ENCODE results near the gene COL6A1.

COL6A1 gene

GRCh38 chr21:46008893-46009621 lies 27.5 kb downstream of the COL6A1 start:
- Histone ChIP-seq H3K4me3 (ENCODE audit: low read length) (no peak overlapping the region), H3K4me2 (ENCODE audit: low read length) (no peak overlapping the region), H3K4me1 (ENCODE audit: control insufficient read depth, insufficient read depth, low read length) (no peaks in the 10 kb centered on the region), H3K9me3 (replicated peaks; ENCODE audit: low read length) (no peaks in the 10 kb centered on the region), H3K36me3 (ENCODE audit: insufficient read depth, low read length) (peaks cover 3% of the 10 kb centered on the region), H3K27me3 (ENCODE audit: control insufficient read depth, insufficient read depth, low read length) (no peaks in the 10 kb centered on the region), H3K9ac (ENCODE audit: low read depth, low read length) (no peak overlapping the region)

- Histone ChIP-seq H3K27me3 (ENCODE audit: control insufficient read depth, insufficient read depth, low read length) (no peaks in the 10 kb centered on the region), H3K4me1 (ENCODE audit: control insufficient read depth, insufficient read depth, low read length) (no peaks in the 10 kb centered on the region), H3K4me2 (ENCODE audit: low read length) (no peak overlapping the region), H3K36me3 (ENCODE audit: insufficient read depth, low read length) (no peaks in the 10 kb centered on the region), H3K9me3 (replicated peaks; ENCODE audit: low read length) (no peaks in the 10 kb centered on the region), H3K4me3 (ENCODE audit: low read length) (no peak overlapping the region), H3K9ac (ENCODE audit: low read depth, low read length) (no peak overlapping the region)
Observed at GRCh38 chr21:46009951-46010705, 28.6 kb downstream of the COL6A1 start.

- no peak overlapping the region for H3K4me3 ChIP-seq (ENCODE audit: low read length)
- H3K4me2 ChIP-seq (ENCODE audit: low read length), result no peak overlapping the region
- H3K9ac ChIP-seq (ENCODE audit: low read depth, low read length), result no peak overlapping the region
Observed at GRCh38 chr21:46011267-46011967, 29.8 kb downstream of the COL6A1 start.

GRCh38 chr21:46012154-46012553 lies 30.6 kb downstream of the COL6A1 start:
- Histone ChIP-seq H3K4me2 (ENCODE audit: low read length) (no peak overlapping the region), H3K9me3 (replicated peaks; ENCODE audit: low read length) (no peaks in the 10 kb centered on the region), H3K4me3 (ENCODE audit: low read length) (no peak overlapping the region), H3K4me1 (ENCODE audit: control insufficient read depth, insufficient read depth, low read length) (no peaks in the 10 kb centered on the region), H3K27me3 (ENCODE audit: control insufficient read depth, insufficient read depth, low read length) (no peaks in the 10 kb centered on the region), H3K36me3 (ENCODE audit: insufficient read depth, low read length) (no peaks in the 10 kb centered on the region), H3K9ac (ENCODE audit: low read depth, low read length) (no peak overlapping the region)

More at GRCh38 chr21:46011267-46011967, 29.8 kb downstream of the COL6A1 start:
- Histone ChIP-seq H3K9me3 (replicated peaks; ENCODE audit: low read length) (no peaks in the 10 kb centered on the region), H3K36me3 (ENCODE audit: insufficient read depth, low read length) (no peaks in the 10 kb centered on the region), H3K4me1 (ENCODE audit: control insufficient read depth, insufficient read depth, low read length) (no peaks in the 10 kb centered on the region), H3K27me3 (ENCODE audit: control insufficient read depth, insufficient read depth, low read length) (no peaks in the 10 kb centered on the region)

GRCh38 chr21:46014828-46015227 lies 33.3 kb downstream of the COL6A1 start:
- Histone ChIP-seq H3K9ac (ENCODE audit: low read depth, low read length) (no peak overlapping the region), H3K4me3 (ENCODE audit: low read length) (no peak overlapping the region), H3K27me3 (ENCODE audit: control insufficient read depth, insufficient read depth, low read length) (no peaks in the 10 kb centered on the region), H3K4me2 (ENCODE audit: low read length) (no peak overlapping the region), H3K36me3 (ENCODE audit: insufficient read depth, low read length) (no peaks in the 10 kb centered on the region), H3K4me1 (ENCODE audit: control insufficient read depth, insufficient read depth, low read length) (no peaks in the 10 kb centered on the region), H3K9me3 (replicated peaks; ENCODE audit: low read length) (no peaks in the 10 kb centered on the region)

- no peaks in the 10 kb centered on the region for H3K36me3 ChIP-seq (ENCODE audit: insufficient read depth, low read length)
- no peaks in the 10 kb centered on the region for H3K27me3 ChIP-seq (ENCODE audit: control insufficient read depth, insufficient read depth, low read length)
- H3K9me3 ChIP-seq (replicated peaks; ENCODE audit: low read length), result no peaks in the 10 kb centered on the region
- no peak overlapping the region for H3K9ac ChIP-seq (ENCODE audit: low read depth, low read length)
- H3K4me3 ChIP-seq (ENCODE audit: low read length), result no peak overlapping the region
- H3K4me1 ChIP-seq (ENCODE audit: control insufficient read depth, insufficient read depth, low read length), result no peaks in the 10 kb centered on the region
- H3K4me2 ChIP-seq (ENCODE audit: low read length), result no peak overlapping the region
Observed at GRCh38 chr21:46017148-46017547, 35.6 kb downstream of the COL6A1 start.

- no peaks in the 10 kb centered on the region for H3K4me1 ChIP-seq (ENCODE audit: control insufficient read depth, insufficient read depth, low read length)
- H3K4me3 ChIP-seq (ENCODE audit: low read length), result no peak overlapping the region
- H3K36me3 ChIP-seq (ENCODE audit: insufficient read depth, low read length), result no peaks in the 10 kb centered on the region
- no peak overlapping the region for H3K9ac ChIP-seq (ENCODE audit: low read depth, low read length)
- no peak overlapping the region for H3K4me2 ChIP-seq (ENCODE audit: low read length)
- H3K9me3 ChIP-seq (replicated peaks; ENCODE audit: low read length), result no peaks in the 10 kb centered on the region
- no peaks in the 10 kb centered on the region for H3K27me3 ChIP-seq (ENCODE audit: control insufficient read depth, insufficient read depth, low read length)
Observed at GRCh38 chr21:46017695-46018094, 36.1 kb downstream of the COL6A1 start.

GRCh38 chr21:46018615-46019014 lies 37.0 kb downstream of the COL6A1 start:
- Histone ChIP-seq H3K27me3 (ENCODE audit: control insufficient read depth, insufficient read depth, low read length) (no peaks in the 10 kb centered on the region), H3K4me2 (ENCODE audit: low read length) (no peak overlapping the region), H3K9me3 (replicated peaks; ENCODE audit: low read length) (no peaks in the 10 kb centered on the region), H3K36me3 (ENCODE audit: insufficient read depth, low read length) (no peaks in the 10 kb centered on the region), H3K4me3 (ENCODE audit: low read length) (no peak overlapping the region), H3K4me1 (ENCODE audit: control insufficient read depth, insufficient read depth, low read length) (no peaks in the 10 kb centered on the region), H3K9ac (ENCODE audit: low read depth, low read length) (no peak overlapping the region)

GRCh38 chr21:46020581-46020980 lies 39.0 kb downstream of the COL6A1 start:
- Histone ChIP-seq H3K4me2 (ENCODE audit: low read length) (no peak overlapping the region), H3K4me1 (ENCODE audit: control insufficient read depth, insufficient read depth, low read length) (peaks cover 5% of the 10 kb centered on the region), H3K27me3 (ENCODE audit: control insufficient read depth, insufficient read depth, low read length) (no peaks in the 10 kb centered on the region), H3K9me3 (replicated peaks; ENCODE audit: low read length) (no peaks in the 10 kb centered on the region), H3K36me3 (ENCODE audit: insufficient read depth, low read length) (no peaks in the 10 kb centered on the region), H3K4me3 (ENCODE audit: low read length) (no peak overlapping the region), H3K9ac (ENCODE audit: low read depth, low read length) (no peak overlapping the region)

- no peaks in the 10 kb centered on the region for H3K9me3 ChIP-seq (replicated peaks; ENCODE audit: low read length)
- no peak overlapping the region for H3K4me3 ChIP-seq (ENCODE audit: low read length)
- H3K4me1 ChIP-seq (ENCODE audit: control insufficient read depth, insufficient read depth, low read length), result peaks cover 5% of the 10 kb centered on the region
- H3K4me2 ChIP-seq (ENCODE audit: low read length), result no peak overlapping the region
- H3K27me3 ChIP-seq (ENCODE audit: control insufficient read depth, insufficient read depth, low read length), result no peaks in the 10 kb centered on the region
- H3K9ac ChIP-seq (ENCODE audit: low read depth, low read length), result no peak overlapping the region
- H3K36me3 ChIP-seq (ENCODE audit: insufficient read depth, low read length), result no peaks in the 10 kb centered on the region
Observed at GRCh38 chr21:46021398-46021797, 39.8 kb downstream of the COL6A1 start.

- H3K9me3 ChIP-seq (replicated peaks; ENCODE audit: low read length), result no peaks in the 10 kb centered on the region
- no peaks in the 10 kb centered on the region for H3K27me3 ChIP-seq (ENCODE audit: control insufficient read depth, insufficient read depth, low read length)
- H3K9ac ChIP-seq (ENCODE audit: low read depth, low read length), result no peak overlapping the region
- H3K4me2 ChIP-seq (ENCODE audit: low read length), result no peak overlapping the region
- no peaks in the 10 kb centered on the region for H3K36me3 ChIP-seq (ENCODE audit: insufficient read depth, low read length)
- H3K4me3 ChIP-seq (ENCODE audit: low read length), result no peak overlapping the region
- peaks cover 5% of the 10 kb centered on the region for H3K4me1 ChIP-seq (ENCODE audit: control insufficient read depth, insufficient read depth, low read length)
Observed at GRCh38 chr21:46021978-46022544, 40.5 kb downstream of the COL6A1 start.
